ENCODE data around the gene AK4.

Gene AK4

GRCh38 chr1:65109487-65109886, 38.5 kb upstream of the AK4 start:
- TF ChIP-seq TAF1 (IDR thresholded peaks at IDR 0.05; ENCODE audit: borderline replicate concordance, insufficient read depth, low read length): no peak
- no peak for TF ChIP-seq SIN3A (IDR thresholded peaks at IDR 0.05; ENCODE audit: borderline replicate concordance, insufficient read depth, low read length)
- TF ChIP-seq POLR2AphosphoS5 (IDR thresholded peaks at IDR 0.05; ENCODE audit: low read depth, low read length): no peak
- no peak for TF ChIP-seq FOXP2 (optimal IDR thresholded peaks at IDR 0.05; ENCODE audit: borderline replicate concordance, extremely low read depth, extremely low read length, insufficient read depth)
- no peak for TF ChIP-seq REST (IDR thresholded peaks at IDR 0.05; ENCODE audit: insufficient read depth in 1 of 2, low read depth in 2 of 2, low read length in 2 of 2)

- no peak for TF ChIP-seq FOXP2 (optimal IDR thresholded peaks at IDR 0.05; ENCODE audit: borderline replicate concordance, extremely low read depth, extremely low read length, insufficient read depth)
- no peak for TF ChIP-seq POLR2AphosphoS5 (IDR thresholded peaks at IDR 0.05; ENCODE audit: low read depth, low read length)
- TF ChIP-seq SIN3A (IDR thresholded peaks at IDR 0.05; ENCODE audit: borderline replicate concordance, insufficient read depth, low read length): no peak
- TF ChIP-seq REST (IDR thresholded peaks at IDR 0.05; ENCODE audit: insufficient read depth in 1 of 2, low read depth in 2 of 2, low read length in 2 of 2): no peak
- no peak for TF ChIP-seq TAF1 (IDR thresholded peaks at IDR 0.05; ENCODE audit: borderline replicate concordance, insufficient read depth, low read length)
These were observed 35.2 kb upstream of the AK4 start for GRCh38 chr1:65112811-65113210.

- TF ChIP-seq SIN3A (IDR thresholded peaks at IDR 0.05; ENCODE audit: borderline replicate concordance, insufficient read depth, low read length) (no peak), REST (IDR thresholded peaks at IDR 0.05; ENCODE audit: insufficient read depth in 1 of 2, low read depth in 2 of 2, low read length in 2 of 2) (no peak), FOXP2 (optimal IDR thresholded peaks at IDR 0.05; ENCODE audit: borderline replicate concordance, extremely low read depth, extremely low read length, insufficient read depth) (no peak), TAF1 (IDR thresholded peaks at IDR 0.05; ENCODE audit: borderline replicate concordance, insufficient read depth, low read length) (no peak), POLR2AphosphoS5 (IDR thresholded peaks at IDR 0.05; ENCODE audit: low read depth, low read length) (no peak)
These were observed 34.7 kb upstream of the AK4 start for GRCh38 chr1:65113298-65113697.

- TF ChIP-seq TAF1 (IDR thresholded peaks at IDR 0.05; ENCODE audit: borderline replicate concordance, insufficient read depth, low read length) (no peak), SIN3A (IDR thresholded peaks at IDR 0.05; ENCODE audit: borderline replicate concordance, insufficient read depth, low read length) (no peak), FOXP2 (optimal IDR thresholded peaks at IDR 0.05; ENCODE audit: borderline replicate concordance, extremely low read depth, extremely low read length, insufficient read depth) (no peak), REST (IDR thresholded peaks at IDR 0.05; ENCODE audit: insufficient read depth in 1 of 2, low read depth in 2 of 2, low read length in 2 of 2) (no peak), POLR2AphosphoS5 (IDR thresholded peaks at IDR 0.05; ENCODE audit: low read depth, low read length) (no peak)
These were observed 33.7 kb upstream of the AK4 start for GRCh38 chr1:65114322-65114721.

GRCh38 chr1:65119951-65120350, 28.1 kb upstream of the AK4 start:
- TF ChIP-seq FOXP2 (optimal IDR thresholded peaks at IDR 0.05; ENCODE audit: borderline replicate concordance, extremely low read depth, extremely low read length, insufficient read depth) (no peak), TAF1 (IDR thresholded peaks at IDR 0.05; ENCODE audit: borderline replicate concordance, insufficient read depth, low read length) (no peak), REST (IDR thresholded peaks at IDR 0.05; ENCODE audit: insufficient read depth in 1 of 2, low read depth in 2 of 2, low read length in 2 of 2) (no peak)

Measured in PFSK-1 (cell line).